K562 (cell line): ENCODE measurements around the gene DHX57. TPM values are rescaled to one million over a fixed set of nuclear protein-coding genes. Genes with fewer than 3 reads are reported as not detected.

ENCODE experiments used
- ATF2 ChIP-seq: sonication (generic); formaldehyde crosslinking; IDR thresholded peaks from 2 replicates; pipeline ENCODE4 v1.8.1; 2022; ENCODE audit warnings: missing genetic modification reagents
- ELF2 ChIP-seq: fragments of 250-450 bp; sonication (Bioruptor Pico); IDR thresholded peaks from 2 replicates; pipeline ENCODE4 v1.5.0; 2021; ENCODE audit warnings: mild to moderate bottlenecking
- GATAD2B ChIP-seq: fragments of 450-650 bp; IDR thresholded peaks from 2 replicates; pipeline ENCODE4 v1.6.1; 2017; ENCODE audit warnings: mild to moderate bottlenecking, borderline replicate concordance
- HDAC3 ChIP-seq: fragments of 450-650 bp; IDR thresholded peaks from 2 replicates; pipeline ENCODE4 v1.6.1; 2018; ENCODE audit warnings: borderline replicate concordance, mild to moderate bottlenecking, moderate library complexity; ENCODE audit not compliant: partially characterized antibody
- KLF6 ChIP-seq: fragments of 250-450 bp; sonication (Bioruptor Pico); IDR thresholded peaks from 2 replicates; pipeline ENCODE4 v1.4.0; 2020; ENCODE audit warnings: mild to moderate bottlenecking, moderate library complexity, borderline replicate concordance
- MNT ChIP-seq, 2 experiments: fragments of 450-650 bp; conservative IDR thresholded peaks; 2 replicates each; pipeline ENCODE4 v1.6.1; 2017; ENCODE audit warnings: mild to moderate bottlenecking in 2 of 2, moderate library complexity in 2 of 2
- POLR2G ChIP-seq: fragments of 200-400 bp; formaldehyde crosslinking; IDR thresholded peaks from 2 replicates; pipeline ENCODE4 v1.6.1; 2017; ENCODE audit warnings: low read depth, mild to moderate bottlenecking, antibody characterized with exemption, low read length, moderate library complexity
- POLR2H ChIP-seq: IDR thresholded peaks from 2 replicates; pipeline ENCODE4 v1.6.1; 2016; ENCODE audit warnings: missing genetic modification characterization, low read depth, mild to moderate bottlenecking, control low read depth, missing compliant biosample characterization, moderate library complexity
- RNF2 ChIP-seq: sonication (generic); IDR thresholded peaks from 2 replicates; pipeline ENCODE4 v1.6.1; 2016
- RREB1 ChIP-seq: fragments of 250-450 bp; sonication (Bioruptor Pico); IDR thresholded peaks from 2 replicates; pipeline ENCODE4 v1.4.0; 2020
- SRF ChIP-seq, 2 experiments: fragments of 250-450, 450-650 bp in 1 of 2; sonication (Bioruptor Pico) in 1 of 2; sonication (generic) in 1 of 2; formaldehyde crosslinking; IDR thresholded peaks; 2 replicates each; pipeline versions ENCODE4 v1.5.0 to v1.5.1; 2020 to 2022; ENCODE audit warnings: mild to moderate bottlenecking in 1 of 2, missing genetic modification reagents in 1 of 2
- THAP12 ChIP-seq: fragments of 250-450 bp; sonication (Bioruptor Pico); IDR thresholded peaks from 2 replicates; pipeline ENCODE4 v1.9.0; 2021; ENCODE audit warnings: mild to moderate bottlenecking, inconsistent platforms
- ZNF511 ChIP-seq: sonication (generic); formaldehyde crosslinking; IDR thresholded peaks from 2 replicates; pipeline ENCODE4 v1.8.0; 2022; ENCODE audit warnings: mild to moderate bottlenecking, missing genetic modification reagents
- polyA plus RNA-seq, 8 experiments: library from polyadenylated mRNA; depleted of rRNA in 4 of 8; stranded (reverse) in 5 of 8; unstranded in 3 of 8; fragments of >200 nt; fragmentation: Nextera tagmentation in 2 of 8; fragmentation: Illumina TruSeq in 1 of 8; extraction: Ambion mirVana in 2 of 8; extraction: Trizol in 1 of 8; gene quantifications; 2 replicates each; pipeline versions ENCODE4 v1.2.1 to v1.2.3, GENCODE V29; 2011 to 2014; ENCODE audit warnings: inconsistent platforms in 1 of 8, missing spikeins in 1 of 8
- total RNA-seq, 7 experiments: library from RNA; depleted of rRNA in 6 of 7; stranded (reverse); fragments of >200 nt in 6 of 7; fragmentation: Illumina TruSeq in 2 of 7; extraction: Trizol in 2 of 7; gene quantifications; 2 replicates each; pipeline versions ENCODE4 v1.2.1 to v1.2.3, GENCODE V29; 2011 to 2021; ENCODE audit warnings: low replicate concordance in 1 of 7

The DHX57 gene
- total and polyA plus RNA-seq, 9 of the 15 experiments (the other 6 are each of a cell fraction or from before 2014, with no cell fraction given), result 7.4 to 23.6 (median 17.9) TPM

GRCh38 chr2:38750011-38750890, 125.5 kb downstream of the DHX57 start (continued):
- TF ChIP-seq RREB1 (CRISPR knock-in tag) (no peak), MNT (conservative IDR thresholded peaks at IDR 0.05) (peak in 1 of 2 experiments; percentile 63), THAP12 (0 out of 2 replicates have a peak, but pooled peaks have one; percentile 14), ELF2 (CRISPR knock-in tag) (0 out of 2 replicates have a peak, but pooled peaks have one; percentile 15), HDAC3 (no peak), GATAD2B (0 out of 2 replicates have a peak, but pooled peaks have one; percentile 40), KLF6 (no peak), ZNF511 (CRISPR knock-in tag) (0 out of 2 replicates have a peak, but pooled peaks have one; percentile 16), RNF2 (no peak), ATF2 (no peak), SRF (CRISPR knock-in tag; IDR thresholded peaks at IDR 0.05) (peak in 1 of 2 experiments; percentile 69; a peak in 1 of 4 replicates), POLR2H (tag) (no peak), POLR2G (peak; percentile 78)
